Muscle layer of colon (tissue), 2 donors: ENCODE measurements around the gene HAND1.

Source experiments
- H3K27ac ChIP-seq: one replicate; pipeline ENCODE4 v1.7.0; 2013; ENCODE audit warnings: low read depth, mild to moderate bottlenecking, low read length, moderate library complexity
- H3K27me3 ChIP-seq, 2 donors: one replicate each; pipeline ENCODE4 v1.7.0; 2013; ENCODE audit warnings: low read length in 2 of 2, mild to moderate bottlenecking in 2 of 2; ENCODE audit not compliant: insufficient read depth in 2 of 2, control insufficient read depth in 1 of 2
- H3K36me3 ChIP-seq: one replicate; pipeline ENCODE4 v1.7.0; 2013; ENCODE audit warnings: mild to moderate bottlenecking, low read length; ENCODE audit not compliant: insufficient read depth
- H3K4me1 ChIP-seq: one replicate; pipeline ENCODE4 v1.7.0; 2013; ENCODE audit warnings: mild to moderate bottlenecking, low read length; ENCODE audit not compliant: insufficient read depth
- H3K4me3 ChIP-seq, 2 donors: one replicate each; pipeline ENCODE4 v1.7.0; 2013; ENCODE audit warnings: low read length in 2 of 2, low read depth in 1 of 2, mild to moderate bottlenecking in 1 of 2, moderate library complexity in 1 of 2
- H3K9ac ChIP-seq: one replicate; pipeline ENCODE4 v1.7.0; 2013; ENCODE audit warnings: low read length
- H3K9me3 ChIP-seq: one replicate; pipeline ENCODE4 v1.7.0; 2013; ENCODE audit warnings: mild to moderate bottlenecking, low read length
- donor health status: abdominal sarcoma.
- donor health status: Adenocarcinoma of cecum.

Gene HAND1

GRCh38 chr5:154485096-154485491 lies 7.1 kb upstream of the HAND1 start:
- peaks cover 55% of the 10 kb centered on the region for H3K4me1 ChIP-seq
- H3K36me3 ChIP-seq = no peaks in the 10 kb centered on the region
- H3K27me3 ChIP-seq = peaks cover 21 to 51% of the 10 kb centered on the region in 2 donors
- H3K27ac ChIP-seq = peak overlapping the region; percentile 78
- H3K9ac ChIP-seq = no peak overlapping the region
- no peaks in the 10 kb centered on the region for H3K9me3 ChIP-seq
- H3K4me3 ChIP-seq = peak overlapping the region; percentile 6 to 32

DNA sequence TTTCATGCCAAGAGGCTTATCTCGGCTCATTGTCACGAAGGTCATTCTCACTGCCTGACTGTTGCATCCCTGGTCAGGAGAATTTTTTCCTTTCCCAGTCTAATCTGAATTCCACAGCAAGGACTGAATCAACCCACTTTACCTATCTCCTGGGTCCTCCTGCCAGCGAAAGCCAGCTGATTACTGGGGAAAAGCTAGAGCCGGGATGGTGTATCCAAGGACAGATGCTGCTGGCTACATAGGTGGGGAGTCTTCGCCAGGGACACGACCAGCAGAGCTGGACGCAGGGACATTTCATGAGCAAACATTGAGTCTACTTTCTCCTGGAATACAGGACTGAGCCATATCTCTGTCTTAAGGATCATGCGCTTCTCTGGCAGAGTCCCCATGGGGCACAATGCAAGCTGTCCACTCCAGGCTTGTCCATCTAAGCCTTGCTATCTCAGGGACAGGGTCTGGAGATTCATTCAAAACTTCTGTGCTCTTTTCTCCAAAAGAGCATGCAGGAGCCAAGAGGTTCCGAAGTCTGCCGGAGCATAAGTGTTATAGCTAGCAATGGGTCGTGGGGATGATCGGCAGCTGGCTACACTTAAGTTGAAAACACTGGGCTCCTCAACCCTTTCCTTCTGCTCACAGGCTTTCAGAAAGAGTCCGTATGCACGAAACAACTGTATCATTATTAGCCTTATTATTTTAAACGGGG lies 6.5 kb upstream of the HAND1 start:
- Histone ChIP-seq H3K36me3 (no peaks in the 10 kb centered on the region), H3K9ac (no peak overlapping the region), H3K4me1 (peaks cover 55% of the 10 kb centered on the region), H3K9me3 (no peaks in the 10 kb centered on the region), H3K27me3 (peaks cover 27 to 56% of the 10 kb centered on the region in 2 donors), H3K27ac (peak overlapping the region; percentile 59), H3K4me3 (peak overlapping the region; percentile 6 to 32)

GRCh38 chr5:154483654-154484392 lies 5.8 kb upstream of the HAND1 start:
- Histone ChIP-seq H3K27me3 (peaks cover 31 to 56% of the 10 kb centered on the region in 2 donors), H3K4me1 (peaks cover 62% of the 10 kb centered on the region), H3K9ac (peak overlapping the region; percentile 12), H3K36me3 (no peaks in the 10 kb centered on the region), H3K27ac (peak overlapping the region; percentile 59), H3K4me3 (peak overlapping the region; percentile 24 to 32), H3K9me3 (no peaks in the 10 kb centered on the region)

- Histone ChIP-seq H3K27ac (peak overlapping the region; percentile 59), H3K27me3 (peaks cover 31 to 62% of the 10 kb centered on the region in 2 donors)
These were observed 4.8 kb upstream of the HAND1 start for GRCh38 chr5:154482528-154483449.

DNA sequence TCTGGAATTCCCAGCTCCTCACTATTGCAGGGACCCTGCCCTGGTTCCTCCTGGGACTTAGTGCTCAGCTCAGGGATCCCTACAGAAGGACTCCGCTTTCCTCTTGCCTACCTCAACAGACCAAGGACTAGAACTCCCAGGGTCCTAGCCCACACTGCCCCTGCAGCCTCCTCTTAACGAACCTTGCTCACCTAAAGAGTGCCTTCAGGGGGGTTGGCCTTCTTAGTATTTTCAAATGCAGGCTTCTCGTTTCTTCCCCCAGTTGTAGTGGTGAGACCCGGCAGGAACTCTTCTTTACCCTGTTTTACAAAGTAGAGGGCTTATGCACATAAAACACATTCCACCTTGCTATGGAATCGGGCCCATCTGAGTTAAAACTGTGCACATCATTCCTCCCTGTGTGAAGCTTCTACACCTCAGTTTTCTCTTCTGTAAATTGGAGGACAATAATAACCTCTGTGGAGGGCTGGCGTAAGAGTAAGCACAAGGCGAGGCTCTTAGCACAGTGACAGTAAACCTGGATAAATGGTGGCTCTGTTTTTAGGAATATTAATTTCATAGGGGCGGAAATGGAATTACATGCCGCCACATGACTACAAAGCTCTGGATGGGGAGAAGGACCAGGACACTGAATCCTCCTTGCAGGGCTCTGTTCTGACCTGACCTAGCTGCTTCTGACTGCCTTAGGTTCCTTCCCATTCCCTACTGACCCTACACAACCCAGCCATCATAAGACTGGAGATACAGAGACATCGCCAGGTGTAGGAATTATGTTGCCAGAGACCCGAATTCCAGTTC lies 3.8 kb upstream of the HAND1 start:
- H3K9me3 ChIP-seq = no peaks in the 10 kb centered on the region
- peaks cover 60% of the 10 kb centered on the region for H3K4me1 ChIP-seq
- peak overlapping the region; percentile 88 for H3K27ac ChIP-seq
- no peaks in the 10 kb centered on the region for H3K36me3 ChIP-seq
- peaks cover 31 to 73% of the 10 kb centered on the region in 2 donors for H3K27me3 ChIP-seq
- H3K9ac ChIP-seq = no peak overlapping the region
- no peak overlapping the region for H3K4me3 ChIP-seq

More at GRCh38 chr5:154482528-154483449, 4.8 kb upstream of the HAND1 start:
- H3K4me3 ChIP-seq = peak overlapping the region in 1 of 2 donors; percentile 32
- no peaks in the 10 kb centered on the region for H3K36me3 ChIP-seq
- H3K9ac ChIP-seq = peak overlapping the region; percentile 12
- no peaks in the 10 kb centered on the region for H3K9me3 ChIP-seq
- H3K4me1 ChIP-seq = peaks cover 63% of the 10 kb centered on the region

- no peak overlapping the region for H3K4me3 ChIP-seq
- H3K27me3 ChIP-seq = peaks cover 31 to 82% of the 10 kb centered on the region in 2 donors
- H3K9me3 ChIP-seq = no peaks in the 10 kb centered on the region
- H3K27ac ChIP-seq = peak overlapping the region; percentile 88
- peaks cover 51% of the 10 kb centered on the region for H3K4me1 ChIP-seq
- no peak overlapping the region for H3K9ac ChIP-seq
- H3K36me3 ChIP-seq = no peaks in the 10 kb centered on the region
These were observed 2.8 kb upstream of the HAND1 start for GRCh38 chr5:154480847-154481246.

DNA sequence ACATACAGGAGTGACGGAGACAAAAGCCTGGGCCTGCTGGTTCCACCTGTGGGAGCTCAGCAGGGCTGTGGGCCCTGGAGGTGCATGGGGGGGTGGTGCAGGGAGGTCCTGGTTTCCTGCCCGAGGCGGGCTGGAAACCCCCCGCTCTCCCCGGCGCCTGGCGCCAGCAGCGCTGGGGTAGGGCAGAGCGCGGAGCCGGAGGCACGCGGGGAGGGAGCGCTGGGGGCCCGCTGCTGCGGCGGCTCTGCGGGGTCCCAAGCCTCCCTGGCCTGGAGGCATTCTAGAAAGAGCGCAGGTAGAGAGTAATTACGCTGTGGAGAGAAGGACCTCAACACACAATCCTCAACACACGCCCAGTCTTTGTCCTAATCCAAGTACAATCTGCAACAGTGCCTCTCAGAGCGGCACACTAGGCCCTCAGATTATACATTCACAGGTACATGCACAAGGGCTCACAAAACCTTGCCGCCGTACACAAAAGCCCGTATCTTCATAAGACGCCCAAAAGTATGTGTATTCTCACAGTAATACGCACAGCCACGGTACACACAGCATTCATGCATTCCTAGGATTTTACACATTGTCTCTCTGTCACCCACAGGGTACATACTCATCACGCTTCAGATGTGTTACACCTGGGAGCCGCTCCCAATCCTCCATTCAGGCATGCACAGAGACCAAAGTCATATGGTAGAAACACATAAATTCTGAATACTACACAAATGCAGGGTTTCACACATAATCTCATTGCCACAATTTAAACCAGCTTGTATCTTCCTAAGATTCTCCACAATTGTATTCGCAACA lies 2.1 kb upstream of the HAND1 start:
- Histone ChIP-seq H3K9ac (peak overlapping the region; percentile 28), H3K4me1 (peaks cover 44% of the 10 kb centered on the region), H3K9me3 (no peaks in the 10 kb centered on the region), H3K27ac (peak overlapping the region; percentile 88), H3K36me3 (no peaks in the 10 kb centered on the region), H3K27me3 (peaks cover 31 to 82% of the 10 kb centered on the region in 2 donors), H3K4me3 (peak overlapping the region in 1 of 2 donors; percentile 63)

DNA sequence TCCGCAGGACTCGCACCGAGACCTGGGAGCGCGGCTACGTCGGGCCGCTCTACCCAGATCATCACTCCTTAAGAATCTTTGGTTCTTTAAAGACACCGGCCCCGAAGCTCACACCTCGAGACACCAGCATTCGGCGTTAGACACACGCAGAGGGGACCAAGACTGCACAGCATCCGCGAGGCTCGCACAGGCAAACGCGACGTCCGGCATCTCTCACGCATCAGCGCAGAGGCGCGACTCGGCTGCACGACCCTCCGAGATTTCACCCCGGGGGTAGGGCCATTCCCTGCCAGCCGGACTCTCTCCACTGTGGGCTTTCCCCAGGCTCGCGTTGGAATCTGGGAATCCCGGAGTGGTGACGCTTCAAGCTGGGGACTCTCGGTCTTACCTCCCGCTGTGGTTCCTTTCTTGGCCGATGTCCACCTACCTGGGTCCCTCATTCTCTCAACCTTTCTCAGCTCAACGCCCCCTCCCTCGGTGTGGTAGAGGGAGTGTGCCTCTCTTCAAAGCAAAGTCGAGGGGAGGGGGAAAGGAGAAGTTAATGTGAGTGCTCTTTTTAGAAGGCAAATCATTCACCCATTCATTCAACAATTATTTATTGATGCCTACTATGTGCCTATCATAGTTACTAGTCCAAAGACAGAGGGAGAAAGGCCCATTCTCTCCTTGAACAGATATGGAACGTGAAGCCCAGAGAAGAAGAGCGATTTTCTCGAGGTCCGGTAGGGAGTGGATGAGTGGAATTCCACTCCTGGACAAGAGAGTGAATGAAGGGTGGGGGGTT lies 1.3 kb upstream of the HAND1 start:
- Histone ChIP-seq H3K9ac (peak overlapping the region; percentile 28), H3K4me3 (peak overlapping the region; percentile 63 to 69), H3K36me3 (no peaks in the 10 kb centered on the region), H3K27me3 (peaks cover 29 to 74% of the 10 kb centered on the region in 2 donors), H3K27ac (peak overlapping the region; percentile 88), H3K4me1 (peaks cover 36% of the 10 kb centered on the region), H3K9me3 (no peaks in the 10 kb centered on the region)

DNA sequence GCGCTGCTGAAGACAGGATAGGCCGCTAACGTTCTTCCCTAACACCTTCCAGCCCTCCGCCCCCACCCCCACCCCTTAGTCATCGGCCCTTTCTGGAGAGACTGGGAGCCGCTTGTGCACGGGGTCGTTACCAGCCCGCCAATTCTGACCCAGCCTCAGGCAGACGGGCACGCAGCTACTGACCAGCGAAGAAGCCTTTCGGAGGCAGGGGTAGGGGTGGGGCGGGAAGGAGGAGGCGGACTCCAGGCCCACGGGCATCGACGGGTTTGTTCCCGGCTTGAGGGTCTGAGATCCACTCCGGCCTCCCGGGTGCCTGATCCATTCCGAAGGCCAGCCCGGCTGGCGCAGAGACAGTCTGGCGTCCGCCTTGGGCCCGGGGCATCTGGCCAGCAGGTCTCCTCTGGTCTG lies 729 bp upstream of the HAND1 start:
- Histone ChIP-seq H3K4me1 (peaks cover 30% of the 10 kb centered on the region), H3K9me3 (no peaks in the 10 kb centered on the region), H3K27me3 (peaks cover 23 to 70% of the 10 kb centered on the region in 2 donors), H3K4me3 (peak overlapping the region; percentile 63 to 69), H3K36me3 (no peaks in the 10 kb centered on the region), H3K27ac (peak overlapping the region; percentile 88), H3K9ac (peak overlapping the region; percentile 28)
